ENCODE data around the gene ARIH2.
A peak's percentile ranks its signal among the peaks of the same experiment; 100 is the strongest.
"Not testable (repeated sequence)": the region's sequence is repeated elsewhere in the genome, so short reads cannot be mapped to it uniquely, and the experiment has no call there.

Gene ARIH2

DNA sequence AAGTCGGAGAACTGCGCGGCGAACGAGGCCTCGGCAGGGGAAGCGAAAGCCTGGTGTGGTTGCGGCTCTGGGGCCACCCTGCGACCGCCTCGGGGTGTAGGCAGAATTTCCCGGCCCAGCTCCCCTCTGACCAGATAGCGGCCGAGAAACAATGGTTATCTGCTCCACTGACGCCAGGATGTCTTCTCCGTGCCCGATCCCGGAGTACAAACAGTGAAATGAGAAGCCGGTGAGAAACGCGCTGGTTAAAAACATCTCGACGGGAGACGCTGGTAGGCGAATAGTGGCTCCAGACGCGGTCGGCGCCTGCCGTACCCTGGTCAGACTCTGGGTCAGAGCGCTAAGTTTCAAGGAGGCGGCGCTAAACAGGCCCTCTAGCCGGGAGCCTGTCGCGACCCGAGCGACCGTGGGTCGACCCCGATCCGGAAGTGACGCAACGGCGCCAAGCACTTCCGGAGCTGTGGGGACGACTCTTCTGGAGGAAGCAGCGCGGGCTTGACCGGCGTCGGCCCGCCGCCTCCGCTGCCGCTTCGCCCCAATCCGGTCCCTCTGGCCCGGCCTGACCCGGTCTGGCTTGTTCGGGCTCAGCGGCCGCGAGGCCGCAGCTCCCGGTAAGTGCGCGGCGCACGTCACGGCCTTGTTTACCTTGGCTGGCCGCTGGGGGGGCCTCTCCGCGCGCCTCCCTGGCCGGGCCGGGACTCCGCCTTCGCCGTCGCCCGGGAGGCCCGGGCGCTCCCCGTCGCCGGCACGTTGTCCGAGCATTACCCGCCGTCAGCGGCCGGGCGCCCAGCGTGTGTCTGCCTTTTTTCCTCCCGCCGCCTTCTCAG, at the start of gene ARIH2:
Gene ARIH2 (plus strand): TSS at position 455 of the 827 bp plus-strand sequence. CDS start 8,717 bp downstream, outside the sequence.
- peak; percentile 96 for DNase-seq (ENCODE audit: low spot score)

DNA sequence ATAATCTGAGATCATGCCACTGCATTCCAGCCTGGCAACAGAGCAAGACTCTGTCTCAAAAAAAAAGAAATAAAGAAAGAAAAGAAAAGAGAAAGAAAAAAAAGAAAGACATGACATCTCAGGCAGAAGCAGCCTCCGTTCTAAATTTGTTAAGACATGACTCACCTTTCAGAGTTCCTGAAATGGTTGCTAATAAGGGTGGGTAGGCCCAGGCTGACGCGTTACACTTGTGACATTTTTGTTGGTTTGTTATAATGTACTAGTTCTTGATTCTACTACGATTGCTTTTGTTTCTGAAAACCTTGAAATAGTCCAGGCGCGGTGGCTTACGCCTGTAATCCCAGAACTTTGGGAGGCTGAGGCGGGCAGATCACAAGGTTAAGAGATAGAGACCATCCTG, 41.0 kb upstream of the ARIH2 start:
- DNase-seq (ENCODE audit: low spot score) = no peak

DNA sequence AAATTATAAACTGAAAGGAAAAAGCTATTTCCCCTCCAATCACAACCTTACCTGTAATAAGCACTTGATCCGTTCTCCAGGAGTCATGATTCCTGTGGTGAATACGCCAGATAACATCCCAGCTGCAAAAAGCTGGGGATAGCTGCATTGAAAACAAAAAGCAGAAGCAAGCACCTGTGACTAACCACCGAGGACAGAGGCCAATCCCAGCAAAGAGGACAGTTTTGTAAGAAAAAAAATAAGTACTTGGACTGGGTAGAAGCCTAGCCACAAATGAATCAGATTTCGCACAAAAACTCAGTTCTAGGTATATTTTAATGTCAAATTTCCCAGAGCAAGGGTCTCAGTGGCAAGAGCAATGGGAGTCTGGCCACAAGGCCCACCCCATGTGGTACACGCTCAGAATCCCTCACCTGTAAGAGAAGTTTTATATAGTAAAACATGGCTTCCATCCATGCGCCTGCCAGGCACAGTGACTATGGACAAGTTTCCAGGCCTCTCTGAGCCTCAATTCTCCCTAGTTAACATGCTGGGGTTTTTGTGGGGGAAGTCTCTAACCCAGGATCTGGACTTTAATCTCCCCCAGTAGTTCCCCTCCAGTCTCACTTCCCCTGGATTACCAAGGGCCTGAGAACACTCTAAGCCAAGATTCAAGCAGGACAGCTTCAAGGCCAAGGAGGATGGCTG, 39.2 kb upstream of the ARIH2 start:
- no peak for DNase-seq (ENCODE audit: low spot score)

DNA sequence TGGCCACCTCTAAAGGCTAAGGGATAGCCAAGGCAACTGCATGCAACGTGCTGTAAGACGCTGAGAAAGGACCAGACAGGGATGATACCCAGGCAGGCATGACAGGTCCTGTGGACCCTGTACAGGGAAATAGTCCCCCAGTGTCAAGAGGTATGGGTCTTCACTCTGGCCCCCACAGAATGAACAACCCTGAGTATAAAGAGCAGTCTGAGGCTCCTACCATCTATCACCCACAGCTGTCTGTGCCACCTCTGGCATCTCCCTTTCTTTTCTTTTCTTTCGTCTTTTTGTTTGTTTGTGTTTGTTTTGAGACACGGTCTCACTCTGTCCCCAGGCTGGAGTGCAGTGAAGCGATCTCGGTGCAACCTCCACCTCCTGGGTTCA, 38.7 kb upstream of the ARIH2 start:
- DNase-seq (ENCODE audit: low spot score) = no peak

DNA sequence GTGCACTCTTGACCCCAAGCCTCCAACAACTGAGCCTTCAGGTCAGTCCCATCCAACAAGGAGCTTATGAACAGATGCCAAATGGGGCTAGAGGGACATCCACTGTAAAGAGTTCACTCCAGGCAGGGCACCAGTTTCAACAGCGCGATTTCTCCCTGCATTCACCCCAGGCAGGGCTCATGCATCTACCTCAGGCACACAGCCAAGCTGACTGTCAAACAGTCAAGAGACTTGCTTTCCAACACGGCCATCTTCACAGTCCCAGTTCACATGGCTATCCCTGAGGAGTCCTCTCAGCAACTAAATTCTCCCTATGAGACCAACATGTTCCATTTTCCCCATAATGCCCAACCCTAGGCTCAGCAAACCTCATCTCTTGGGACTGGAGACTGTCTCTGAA, 37.6 kb upstream of the ARIH2 start:
- no peak for DNase-seq (ENCODE audit: low spot score)

DNA sequence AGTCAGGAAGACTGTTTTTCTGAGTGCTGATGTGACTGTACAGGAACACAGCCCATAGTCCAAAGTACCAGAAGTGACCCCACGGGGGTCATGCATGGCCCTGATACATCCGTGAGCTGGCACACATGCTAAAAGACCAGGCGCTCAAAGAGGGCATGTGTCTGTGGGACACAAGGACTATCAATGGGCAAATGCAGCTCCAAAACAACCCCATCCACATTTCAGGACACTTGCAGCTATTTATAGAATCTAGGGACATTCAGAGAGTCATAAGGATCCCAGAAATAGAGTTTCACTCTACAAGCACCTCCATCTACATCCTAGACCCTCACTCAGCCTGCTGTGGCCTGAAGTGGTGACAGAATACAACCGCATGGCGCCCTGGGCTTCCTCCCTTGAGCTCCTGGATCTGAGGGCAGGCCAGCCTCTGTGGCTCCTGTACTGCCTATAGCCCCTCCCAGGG, 37.0 kb upstream of the ARIH2 start:
- DNase-seq (ENCODE audit: low spot score) = no peak

DNA sequence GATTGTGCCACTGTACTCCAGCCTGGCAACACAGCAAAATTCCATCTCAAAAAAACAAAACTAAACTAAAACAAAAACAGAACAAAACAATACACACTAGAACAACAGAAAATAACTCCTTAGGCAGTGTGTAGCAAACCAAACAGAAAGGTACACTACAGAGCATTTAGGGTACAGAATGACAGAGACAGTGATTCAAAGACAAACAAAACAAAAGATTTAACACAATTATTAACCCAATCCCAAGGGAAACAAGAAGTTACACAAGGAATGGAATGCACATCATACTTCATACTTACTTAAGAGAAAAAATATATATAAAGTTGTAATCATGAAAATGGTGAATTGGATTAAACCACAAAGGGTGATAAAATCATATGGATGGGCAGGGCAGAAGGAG, 32.9 kb upstream of the ARIH2 start:
- DNase-seq (ENCODE audit: low spot score) = no peak

DNA sequence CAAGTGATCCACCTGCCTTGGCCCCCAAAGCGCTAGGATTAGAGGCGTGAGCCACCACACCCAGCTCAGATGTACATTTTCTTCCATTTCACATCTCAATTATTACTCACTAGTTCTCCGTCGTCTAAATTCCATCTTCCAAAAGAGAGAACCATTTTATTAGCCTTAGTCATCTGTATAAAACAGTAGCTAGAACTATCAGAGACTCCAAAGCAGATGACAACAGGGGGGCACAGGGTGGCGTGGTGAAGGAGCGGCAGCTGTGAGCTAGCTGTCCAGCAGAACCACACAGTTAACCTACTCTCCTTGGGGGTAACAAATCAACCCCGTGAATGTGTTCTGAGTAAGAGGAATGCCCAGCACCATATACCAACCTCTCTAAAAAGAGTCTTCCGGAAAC, 27.0 kb upstream of the ARIH2 start:
- no peak for DNase-seq (ENCODE audit: low spot score)

DNA sequence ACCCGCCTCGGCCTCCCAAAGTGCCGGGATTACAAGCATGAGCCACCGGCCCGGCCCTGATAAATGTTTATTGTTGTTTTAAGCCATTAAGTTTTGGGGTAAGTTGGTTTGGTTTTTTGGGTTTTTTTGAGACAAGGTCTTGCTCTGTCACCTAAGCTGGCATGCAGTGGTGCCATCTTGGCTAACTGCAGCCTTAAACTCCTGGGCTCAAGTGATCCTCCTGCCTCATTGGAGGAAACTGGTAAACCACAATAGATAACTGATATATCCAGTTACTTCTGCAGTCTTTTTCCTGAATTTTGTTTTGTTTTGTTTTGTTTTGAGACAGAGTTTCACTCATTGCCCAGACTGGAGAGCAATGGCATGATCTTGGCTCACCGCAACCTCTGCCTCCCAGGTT, 24.1 kb upstream of the ARIH2 start:
- DNase-seq (ENCODE audit: low spot score) = no peak

DNA sequence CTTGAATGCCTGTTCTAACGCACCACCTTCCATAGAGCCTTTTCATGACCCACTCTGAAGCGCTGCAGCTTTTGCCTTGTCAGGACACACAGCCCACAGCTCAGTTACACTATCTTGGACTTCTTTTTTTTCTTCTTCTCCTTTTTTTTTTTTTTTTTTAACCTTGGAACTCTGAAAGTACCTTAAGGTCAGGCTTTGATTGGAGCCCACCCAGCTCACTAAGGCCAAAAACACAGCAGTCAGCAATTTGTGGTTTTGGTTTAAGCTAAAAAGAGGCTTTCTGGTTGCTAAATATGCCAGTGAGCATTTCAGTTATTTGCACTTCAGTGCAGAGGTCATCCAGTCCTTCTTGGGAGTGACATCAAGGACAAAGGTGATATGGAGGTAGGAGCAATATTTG, 21.7 kb upstream of the ARIH2 start:
- DNase-seq (ENCODE audit: low spot score) = peak; percentile 48

DNA sequence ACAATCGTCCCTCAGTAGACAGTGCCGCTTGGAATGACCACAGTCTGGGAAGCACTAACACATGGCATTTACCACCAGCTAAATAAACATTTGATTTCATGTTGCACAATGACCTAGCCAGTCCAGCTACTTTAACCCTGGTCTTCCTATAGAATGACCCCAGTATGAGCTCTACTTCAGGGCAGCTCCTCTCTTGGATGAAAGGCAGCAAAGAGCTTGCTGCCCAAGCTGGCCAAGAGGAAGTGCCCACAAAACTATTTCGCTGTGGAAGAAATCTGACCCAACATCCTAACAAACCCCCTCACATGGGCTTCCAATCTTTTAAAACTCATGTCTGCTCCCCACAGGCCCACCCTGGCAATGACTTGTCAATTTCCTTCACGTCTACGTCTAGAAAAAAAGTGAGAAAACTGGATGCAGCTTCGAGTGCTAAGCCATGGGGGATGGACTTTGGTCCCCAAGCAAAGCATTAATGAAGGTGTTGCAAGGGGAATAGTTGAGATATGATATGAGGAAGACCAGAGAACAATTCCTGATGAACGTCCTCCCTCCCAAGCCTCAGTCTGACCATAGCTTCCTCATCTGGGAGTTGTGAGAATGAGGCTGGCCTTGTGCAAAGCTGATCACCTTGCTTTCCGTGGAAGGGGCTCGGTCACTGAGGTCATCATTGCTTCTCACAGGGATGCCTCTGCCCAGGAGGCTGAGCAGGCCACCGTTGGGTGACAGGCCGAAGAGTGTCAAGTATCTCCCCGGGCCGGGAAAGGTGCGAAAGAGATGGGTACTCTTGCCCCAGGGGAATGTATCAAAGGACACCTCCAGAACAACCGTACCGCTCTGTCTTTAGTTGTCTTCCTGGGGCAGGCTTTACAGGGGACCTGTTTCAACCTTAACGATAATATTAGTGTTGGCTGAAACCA, 20.9 kb upstream of the ARIH2 start:
- DNase-seq (ENCODE audit: low spot score) = peak; percentile 51

DNA sequence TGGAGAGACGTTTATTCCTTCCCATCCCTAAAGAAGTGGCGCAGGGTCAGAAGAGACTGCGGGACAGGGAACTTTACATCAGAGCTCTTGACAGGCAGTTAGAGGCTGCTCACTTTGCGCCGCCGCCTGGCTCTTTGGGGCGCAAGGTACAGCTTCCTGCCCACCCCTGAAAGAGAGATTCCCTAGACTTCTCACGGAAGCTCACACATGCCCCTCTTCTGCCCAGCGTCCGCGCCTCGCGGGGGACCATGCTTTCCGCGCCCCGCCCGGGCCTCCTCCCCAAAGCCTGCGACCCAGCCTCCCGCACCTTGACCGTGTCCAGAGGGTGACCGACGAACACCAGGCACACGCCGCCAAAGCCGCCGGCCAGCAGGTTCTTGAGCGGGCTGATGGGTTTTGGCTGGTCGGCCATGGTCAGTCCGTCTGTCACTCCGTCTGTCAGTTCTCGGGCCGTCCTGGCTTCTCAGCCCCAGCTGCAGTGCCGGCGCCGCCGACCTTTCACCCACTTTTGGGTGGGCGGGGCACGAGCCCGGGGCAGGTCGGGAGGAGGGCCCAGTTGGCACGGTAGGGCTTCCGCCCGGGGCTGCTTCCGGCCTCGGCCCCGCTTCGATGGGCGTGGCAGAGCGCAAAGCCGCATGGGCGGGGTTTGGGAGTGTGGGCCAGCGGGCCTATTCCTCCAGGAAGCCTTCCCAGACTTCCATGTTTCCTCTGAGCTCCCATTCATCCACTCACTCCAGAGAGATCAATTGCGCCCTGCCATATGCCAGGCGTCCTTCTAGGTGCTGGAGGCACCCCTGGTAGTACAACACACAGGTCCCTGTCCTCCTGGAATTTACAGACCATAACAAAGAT, 20.0 kb upstream of the ARIH2 start, which contains the start of gene SLC25A20:
Gene SLC25A20 (minus strand): TSS at position 500 of the 852 bp plus-strand sequence. CDS start 88 bp downstream, at position 412.
- DNase-seq (ENCODE audit: low spot score) = peak; percentile 90

DNA sequence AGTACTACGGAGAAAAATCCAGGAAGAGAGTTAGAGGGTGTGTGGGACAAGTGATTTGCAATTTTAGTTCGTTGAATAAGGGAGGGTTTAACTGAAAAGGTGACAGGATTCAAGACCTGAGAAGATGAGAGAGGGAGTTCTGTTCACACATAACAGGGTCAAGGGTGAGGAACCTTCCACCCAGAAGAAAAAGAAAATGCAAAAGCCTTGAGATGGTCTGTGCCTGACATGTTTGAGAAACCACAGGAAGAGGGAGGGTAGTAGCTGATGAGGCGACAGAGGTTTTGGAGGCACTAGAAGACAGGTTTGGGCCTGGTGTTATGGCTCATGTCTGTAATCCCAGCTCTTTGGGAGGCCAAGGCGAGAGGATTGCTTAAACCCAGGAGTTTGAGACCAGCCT, 19.4 kb upstream of the ARIH2 start:
- no peak for DNase-seq (ENCODE audit: low spot score)

DNA sequence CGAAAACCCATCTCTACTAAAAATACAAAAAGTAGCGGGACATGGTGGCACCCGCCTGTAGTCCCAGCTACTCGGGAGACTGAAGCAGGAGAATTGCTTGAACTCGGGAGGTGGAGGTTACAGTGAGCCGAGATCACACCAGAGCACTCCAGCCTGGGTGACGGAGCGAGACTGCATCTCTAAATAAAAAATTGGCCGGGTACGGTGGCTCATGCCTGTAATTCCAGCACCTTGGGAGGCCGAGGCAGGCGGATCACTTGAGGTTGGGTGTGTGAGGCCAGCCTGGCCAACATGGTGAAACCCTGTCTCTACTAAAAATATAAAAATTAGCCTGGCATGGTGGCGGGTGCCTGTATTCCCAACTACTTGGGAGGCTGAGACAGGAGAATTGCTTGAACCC, 11.6 kb upstream of the ARIH2 start:
- DNase-seq (ENCODE audit: low spot score) = not testable (repeated sequence)

DNA sequence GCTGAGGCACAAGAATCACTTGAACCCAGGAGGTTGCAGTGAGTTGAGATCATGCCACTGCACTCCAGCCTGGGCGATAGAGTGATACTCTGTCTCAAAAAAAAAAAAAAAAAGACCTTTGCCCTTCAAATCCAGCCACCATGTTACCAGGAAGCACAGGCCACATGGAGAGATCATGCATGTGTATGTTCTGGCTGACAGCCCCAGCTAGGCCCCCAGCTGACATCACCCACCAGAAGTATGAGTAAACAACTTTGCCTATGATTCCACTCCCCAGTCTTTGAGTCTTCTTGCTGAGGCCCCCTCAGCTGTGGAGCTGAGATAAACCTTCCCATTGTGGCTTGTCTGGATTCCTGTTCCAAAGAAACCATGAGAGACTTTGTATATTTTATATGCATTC, 3.3 kb upstream of the ARIH2 start:
- no peak for DNase-seq (ENCODE audit: low spot score)

DNA sequence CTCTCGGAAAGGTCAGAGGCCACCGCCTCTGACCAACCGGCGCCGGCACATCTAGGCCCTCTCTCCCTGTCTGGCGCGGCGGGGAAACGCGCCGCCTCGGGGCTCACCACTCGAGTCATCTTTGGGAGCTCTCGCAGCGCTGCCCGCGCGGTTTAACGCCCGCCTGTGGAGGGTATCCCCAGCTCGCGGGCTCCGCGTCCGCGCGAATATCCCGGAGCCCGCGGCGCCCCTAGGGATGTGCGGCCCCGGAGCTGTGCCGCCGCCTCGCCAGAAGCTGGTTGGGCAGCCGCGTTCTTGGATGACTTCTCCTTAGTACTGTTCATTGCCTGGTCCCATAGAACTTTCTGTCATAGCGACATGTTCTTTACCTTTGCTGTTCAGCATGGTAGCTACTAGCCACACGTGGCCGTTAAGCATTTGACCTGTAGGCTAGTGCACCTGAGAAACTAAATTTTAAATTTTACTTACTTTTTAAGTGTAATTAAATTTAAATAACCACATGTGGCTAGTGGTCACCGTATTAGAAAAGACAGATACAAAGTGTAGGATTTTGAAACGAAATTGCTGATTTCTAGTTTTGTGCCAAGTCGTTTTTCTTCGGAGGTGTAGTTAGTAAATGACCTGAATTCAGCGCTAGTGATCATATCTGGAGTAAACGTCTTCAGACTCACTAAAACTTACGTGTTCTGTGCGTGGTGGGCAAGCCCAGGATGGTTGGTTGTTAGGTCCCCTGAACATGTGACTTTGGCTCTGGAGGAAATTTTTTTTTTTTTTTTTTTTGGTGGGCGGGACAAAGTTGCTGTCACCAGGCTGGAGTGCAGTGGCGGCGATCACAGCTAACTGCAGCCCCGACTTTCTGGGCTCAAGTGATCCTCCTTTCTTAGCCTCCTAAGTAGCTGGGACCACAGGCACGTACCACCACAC, 835 bp downstream of the ARIH2 start:
- DNase-seq (ENCODE audit: low spot score) = peak; percentile 70

DNA sequence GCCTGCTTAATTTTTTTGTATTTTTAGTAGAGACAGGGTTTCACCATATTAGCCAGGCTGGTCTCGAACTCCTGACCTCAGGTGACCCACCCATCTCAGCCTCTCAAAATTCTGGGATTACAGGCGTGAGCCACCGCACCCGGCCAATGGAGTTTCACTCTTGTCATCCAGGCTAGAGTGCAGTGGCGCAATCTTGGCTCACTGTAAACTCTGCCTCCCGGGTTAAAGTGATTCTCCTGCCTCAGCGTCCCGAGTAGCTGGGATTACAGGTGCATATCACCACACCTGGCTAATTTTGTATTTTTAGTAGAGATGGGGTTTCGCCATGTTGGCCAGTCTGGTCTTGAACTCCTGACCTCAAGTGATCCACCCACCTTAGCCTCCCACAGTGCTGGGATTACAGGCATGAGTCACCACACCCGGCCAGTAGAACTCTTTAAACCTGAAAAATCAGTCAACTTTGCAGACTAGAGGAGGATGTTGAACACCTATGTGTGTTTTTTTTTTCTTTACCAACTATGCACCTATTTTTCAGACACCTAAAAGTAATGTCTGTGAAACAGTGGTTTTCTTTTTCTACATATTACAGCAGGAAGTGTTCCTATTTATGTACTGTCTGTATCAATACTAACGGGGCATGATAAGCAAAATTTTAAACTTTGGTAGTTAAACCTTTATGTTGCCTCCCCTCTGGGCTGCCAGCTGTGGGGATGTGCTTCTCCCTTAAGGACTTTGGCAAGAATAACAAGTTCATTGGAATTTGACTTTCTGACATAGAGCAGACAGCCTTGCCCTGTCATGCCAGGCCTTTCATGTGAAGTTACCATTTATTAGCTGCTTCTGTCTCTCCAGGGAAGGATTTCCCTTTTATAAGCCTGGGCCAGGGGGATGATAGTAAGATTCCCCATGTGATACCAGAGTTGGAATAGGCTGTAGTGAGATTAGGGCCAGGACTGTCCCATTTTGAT, 8.1 kb downstream of the ARIH2 start:
- no peak for DNase-seq (ENCODE audit: low spot score)

DNA sequence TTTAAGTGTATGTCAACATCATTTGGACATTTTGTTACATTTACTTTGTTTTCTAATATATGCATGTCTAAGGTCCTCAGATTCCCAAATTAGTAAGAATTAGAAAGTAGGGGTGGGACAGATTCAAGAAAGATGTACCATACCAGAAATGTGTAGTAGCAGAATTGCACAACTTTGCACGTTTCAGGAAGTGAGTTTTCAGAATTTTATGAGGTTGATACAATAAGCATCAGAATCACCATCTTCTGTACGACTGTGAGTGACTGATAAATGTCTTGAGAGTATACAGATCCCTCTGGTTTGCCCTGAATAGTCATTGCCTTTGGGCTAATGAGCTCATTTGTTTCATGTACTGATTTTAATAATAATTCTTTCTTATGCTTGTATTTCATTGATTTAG, 9.3 kb downstream of the ARIH2 start:
- no peak for DNase-seq (ENCODE audit: low spot score)

DNA sequence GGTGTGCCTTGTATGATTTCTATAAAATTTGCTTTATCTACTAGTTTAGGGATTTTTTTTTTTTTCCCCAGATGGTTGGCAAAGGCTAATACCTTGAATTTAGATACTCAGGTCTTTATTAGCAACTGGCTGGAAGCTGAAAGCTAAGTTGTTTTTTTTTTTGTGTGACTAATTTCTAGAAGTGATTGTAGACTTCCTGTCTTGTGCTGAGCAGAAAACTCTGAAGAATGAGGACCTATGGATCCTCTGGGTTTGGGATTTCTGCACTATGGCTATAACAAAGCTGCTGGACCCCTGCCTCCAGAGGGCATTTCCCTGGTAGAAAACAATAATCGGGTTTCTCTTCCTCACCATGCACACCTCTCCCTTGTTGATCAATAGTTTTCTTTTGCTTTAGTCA, 10.0 kb downstream of the ARIH2 start:
- DNase-seq (ENCODE audit: low spot score) = no peak

Measured in HuH-7.5 (cell line).